NCI-H187 (cell line): ENCODE results near the gene LYPLA2.
A peak's percentile ranks its signal among the peaks of the same experiment; 100 is the strongest.

Experiments
- DNase-seq, 2 experiments: peaks; one replicate each; lab custom pipeline; 2025; lab: John Stamatoyannopoulos, UW

Gene LYPLA2

DNA sequence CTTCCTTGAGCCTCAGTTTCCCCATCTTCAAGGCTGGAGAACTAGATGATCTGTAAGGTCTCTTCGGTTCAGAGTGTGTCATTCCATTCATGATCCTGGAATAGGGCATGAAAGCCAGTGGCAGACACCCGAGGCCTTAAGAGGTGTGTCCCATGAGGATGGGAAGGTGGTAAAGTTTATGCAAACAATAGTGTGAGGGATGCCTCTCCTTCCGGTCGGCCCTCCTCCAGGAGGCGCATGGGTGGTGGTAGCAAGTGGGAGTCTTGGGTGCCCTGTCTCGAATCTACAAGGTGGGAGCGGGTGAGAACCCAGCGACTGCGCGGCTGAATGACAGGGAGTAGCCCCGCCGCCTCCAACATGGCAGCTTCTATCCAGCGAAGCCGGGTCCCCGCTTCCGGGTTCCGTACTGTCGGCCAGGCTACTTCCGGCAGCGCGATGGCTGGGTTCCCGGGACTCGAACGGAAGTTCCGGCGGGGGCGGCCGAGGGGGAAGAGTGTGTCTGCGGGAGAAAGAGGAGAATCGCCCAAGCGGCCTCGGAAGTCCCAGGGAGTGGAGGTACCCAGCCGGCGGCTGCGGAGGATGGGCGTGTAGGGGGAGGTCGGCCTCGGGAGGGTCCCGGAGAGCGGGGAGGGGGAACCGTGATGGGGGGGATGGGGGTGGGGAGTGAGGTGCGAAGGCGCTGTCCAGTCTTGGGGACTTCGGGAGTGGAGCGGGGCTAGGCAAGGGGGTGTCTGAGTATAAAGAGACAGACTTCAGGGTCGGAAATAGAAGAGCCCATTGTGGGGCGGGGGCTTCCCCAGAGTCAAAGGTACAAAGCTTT lies at the start of gene LYPLA2:
TSS of gene LYPLA2 (plus strand) at position 450 of the 820 bp plus-strand sequence. CDS start 1,538 bp downstream, outside the sequence.
- DNase-seq, result peak; percentile 62 to 83

- DNase-seq, result no peak
Measured at GRCh38 chr1:23741609-23742008, 49.3 kb upstream of the LYPLA2 start.

DNA sequence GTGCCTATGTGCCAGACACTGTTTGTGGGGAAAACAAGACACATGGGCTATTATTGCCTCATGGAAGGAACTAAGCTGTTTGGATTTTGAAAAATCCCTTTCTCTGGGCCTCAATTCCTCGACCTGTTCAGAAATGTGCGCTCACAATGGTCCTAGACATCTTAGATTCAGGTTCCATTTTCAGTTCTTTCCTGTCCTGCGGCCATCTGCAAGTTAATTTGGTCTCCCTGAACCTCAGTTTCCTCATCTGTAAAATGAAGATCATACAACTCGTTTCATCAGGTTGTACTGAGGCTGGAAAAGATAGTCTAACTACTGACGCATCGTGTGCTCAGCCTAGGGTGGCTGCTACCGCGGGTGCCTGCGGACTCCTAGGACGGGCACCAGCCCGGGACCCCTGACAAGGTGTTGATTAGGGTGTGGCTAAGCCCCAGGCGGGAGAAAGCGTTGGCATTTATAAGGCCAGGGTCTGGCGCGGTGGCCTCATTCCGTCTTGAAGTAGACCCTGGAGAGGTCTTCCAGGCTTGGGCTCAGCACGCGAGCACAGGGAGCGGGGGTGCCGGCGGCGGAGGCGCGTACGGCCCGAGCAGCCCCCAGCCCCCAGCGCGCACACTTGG lies 48.2 kb upstream of the LYPLA2 start:
- peak in 1 of 2 experiments; percentile 11 for DNase-seq

DNA sequence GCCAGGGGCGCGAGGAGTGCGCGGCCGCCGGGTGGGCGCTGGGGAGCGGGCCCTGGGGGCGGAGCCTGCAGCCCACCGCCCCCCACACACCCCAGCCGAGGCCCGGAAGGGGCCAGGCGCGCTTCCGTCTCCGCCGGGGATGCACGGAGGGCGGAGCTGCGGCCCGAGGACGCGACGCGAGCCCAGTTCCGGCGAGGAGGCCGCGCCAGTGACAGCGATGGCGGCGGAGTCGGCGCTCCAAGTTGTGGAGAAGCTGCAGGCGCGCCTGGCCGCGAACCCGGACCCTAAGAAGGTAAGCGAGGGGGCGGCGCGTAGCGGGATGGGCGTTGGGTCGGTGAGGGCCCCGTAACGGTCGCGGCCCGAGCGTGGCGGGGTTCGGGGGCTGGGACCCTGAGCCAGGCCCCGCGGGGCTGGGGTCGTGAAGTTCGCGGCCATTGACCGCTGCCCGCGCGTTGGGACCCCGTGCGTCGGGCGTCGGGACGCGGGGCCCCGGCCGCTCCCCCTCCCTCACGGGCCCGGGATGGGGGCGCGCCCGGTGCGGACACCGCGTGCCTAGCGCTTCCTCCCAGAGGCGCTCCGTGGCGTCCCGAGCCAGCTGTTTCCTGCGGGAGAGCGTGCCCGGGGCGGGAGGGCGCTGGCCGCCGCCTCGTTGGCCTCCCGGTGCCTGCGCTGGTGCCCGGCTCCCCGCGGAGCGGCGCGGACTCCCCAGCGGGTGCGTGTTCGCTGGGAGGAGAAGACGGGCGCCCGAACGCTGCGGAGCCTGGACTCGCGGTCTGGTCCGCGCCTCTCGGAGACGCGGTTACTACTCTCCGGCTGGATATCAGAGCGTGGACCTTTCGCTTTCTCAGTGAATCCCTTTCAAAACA lies 47.4 kb upstream of the LYPLA2 start, which contains the start of gene ELOA:
TSS of gene ELOA (plus strand) at position 185 of the 866 bp plus-strand sequence. CDS start at position 218, 33 bp downstream.
- peak in 1 of 2 experiments; percentile 62 for DNase-seq

- DNase-seq, result no peak
Measured at GRCh38 chr1:23745515-23745914, 45.4 kb upstream of the LYPLA2 start.

- no peak for DNase-seq
Measured at GRCh38 chr1:23748016-23748415, 42.9 kb upstream of the LYPLA2 start.

- DNase-seq, result no peak
Measured at GRCh38 chr1:23751050-23751814, 39.7 kb upstream of the LYPLA2 start.

- no peak for DNase-seq
Measured at GRCh38 chr1:23751815-23752200, 39.1 kb upstream of the LYPLA2 start.

DNA sequence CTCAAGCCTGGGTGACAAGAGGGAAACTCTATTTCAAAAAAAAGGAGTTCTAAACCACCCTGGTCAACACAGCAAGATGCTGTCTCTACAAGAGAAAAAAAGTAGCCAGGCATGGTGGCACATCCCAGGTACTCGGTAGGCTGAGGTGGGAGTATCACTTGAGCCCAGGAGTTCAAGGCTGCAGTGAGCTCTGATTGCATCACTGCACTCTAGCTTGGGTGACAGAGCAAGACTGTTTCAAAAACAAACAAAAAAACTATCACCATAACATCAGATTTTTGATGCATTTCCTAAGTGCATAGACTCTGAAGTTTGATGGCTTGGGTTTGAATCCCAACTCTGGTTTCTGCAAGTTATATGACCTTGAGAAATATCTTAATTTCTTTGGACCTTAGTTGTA lies 38.0 kb upstream of the LYPLA2 start:
- no peak for DNase-seq

GRCh38 chr1:23756676-23757075 lies 34.3 kb upstream of the LYPLA2 start:
- no peak for DNase-seq

DNA sequence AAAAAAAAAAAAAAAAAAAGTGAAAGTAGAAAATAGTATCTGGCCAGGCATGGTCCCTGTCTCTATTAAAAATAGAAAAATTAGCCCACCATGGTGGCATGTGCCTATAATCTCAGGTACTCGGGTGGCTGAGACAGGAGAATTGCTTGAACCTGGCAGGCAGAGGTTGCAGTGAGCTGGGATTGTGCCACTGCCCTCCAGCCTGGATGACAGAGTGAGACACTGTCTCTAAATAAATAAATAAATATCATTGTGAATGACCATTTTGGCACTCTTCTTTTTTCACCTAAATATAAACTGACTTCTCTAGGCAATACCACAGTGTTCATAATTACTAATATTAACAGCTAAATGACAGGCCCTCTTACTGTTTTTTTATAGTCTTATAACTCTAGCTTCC lies 33.1 kb upstream of the LYPLA2 start:
- no peak for DNase-seq

- no peak for DNase-seq
Measured at GRCh38 chr1:23759277-23759676, 31.7 kb upstream of the LYPLA2 start.

DNA sequence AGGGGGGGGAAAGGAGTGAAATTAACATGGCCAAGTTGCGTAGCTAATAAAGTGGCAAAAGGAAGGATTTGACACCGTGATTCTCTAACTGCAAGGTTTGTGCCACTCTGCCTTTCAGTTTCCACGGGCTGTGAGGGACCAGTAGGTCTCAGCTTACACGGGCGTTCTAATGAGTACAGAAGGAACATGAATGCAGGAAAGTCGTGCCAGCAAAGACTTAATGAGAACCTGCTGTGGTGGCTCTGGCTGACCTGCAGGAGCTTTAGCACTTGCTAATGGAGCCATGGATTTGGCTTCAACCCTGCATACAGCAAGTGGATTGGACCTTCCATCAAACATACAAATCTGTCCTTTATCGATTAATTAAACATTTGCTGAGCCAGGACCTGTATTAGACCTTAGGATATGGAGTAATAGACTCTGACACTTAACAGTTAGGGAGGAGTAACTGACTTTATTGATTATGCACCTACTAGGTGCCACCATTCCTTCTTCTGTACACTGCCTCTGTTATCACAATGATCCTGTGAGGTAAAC lies 27.8 kb upstream of the LYPLA2 start:
- no peak for DNase-seq

DNA sequence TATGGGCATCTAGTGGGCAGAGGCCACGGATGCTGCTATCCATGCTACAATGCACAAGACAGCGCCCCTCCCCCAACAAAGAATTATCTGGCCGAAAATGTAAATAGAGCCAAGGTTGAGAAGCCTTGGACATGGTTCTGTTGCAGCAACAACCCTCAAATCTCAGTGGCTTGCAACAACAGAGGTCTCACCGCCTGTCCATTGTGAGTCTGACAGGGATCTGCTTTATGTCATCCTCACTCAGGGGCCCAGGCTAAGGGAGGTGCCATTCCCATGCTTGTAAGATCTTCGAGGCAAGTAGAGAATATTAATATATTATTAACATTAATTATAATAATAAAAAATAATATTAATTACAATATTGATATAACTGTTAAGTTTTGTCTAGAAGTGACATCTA lies 22.2 kb upstream of the LYPLA2 start:
- no peak for DNase-seq

DNA sequence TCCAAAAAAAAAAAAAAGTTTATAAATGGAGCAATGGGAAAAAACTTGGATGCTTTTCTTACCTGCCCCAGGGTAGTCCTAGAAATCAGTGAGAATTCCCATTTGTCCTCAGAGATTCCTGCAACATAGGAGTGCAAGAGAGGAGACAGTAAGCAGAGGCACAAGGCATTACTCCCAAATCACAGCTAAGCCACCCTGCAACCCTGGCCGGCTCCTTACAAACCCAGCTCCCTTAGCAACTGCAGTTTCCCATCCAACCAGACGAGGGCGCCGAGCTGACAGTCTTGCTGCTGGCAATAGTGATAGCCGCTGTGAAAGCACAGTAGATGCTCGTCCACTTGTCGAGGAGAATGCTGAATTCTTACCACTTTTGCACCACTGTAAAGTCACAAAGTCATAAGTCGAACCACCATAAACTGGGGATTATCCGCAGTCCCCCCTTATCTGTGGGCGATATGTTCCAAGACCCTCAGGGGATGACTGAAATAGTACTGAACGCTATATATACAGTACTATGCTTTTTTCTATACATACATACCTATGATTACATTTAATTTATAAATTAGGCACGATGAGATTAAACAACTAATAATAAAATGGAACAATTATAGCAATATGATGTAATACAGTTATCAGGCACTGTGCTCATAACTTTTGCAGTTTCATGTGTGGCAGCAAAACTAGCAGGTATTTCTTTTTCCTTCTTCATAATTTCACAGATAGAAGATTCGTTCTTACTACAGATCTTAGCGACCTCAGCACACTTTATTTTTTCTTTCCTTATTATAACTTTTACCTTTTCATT lies 18.7 kb upstream of the LYPLA2 start:
- peak; percentile 52 to 59 for DNase-seq

DNA sequence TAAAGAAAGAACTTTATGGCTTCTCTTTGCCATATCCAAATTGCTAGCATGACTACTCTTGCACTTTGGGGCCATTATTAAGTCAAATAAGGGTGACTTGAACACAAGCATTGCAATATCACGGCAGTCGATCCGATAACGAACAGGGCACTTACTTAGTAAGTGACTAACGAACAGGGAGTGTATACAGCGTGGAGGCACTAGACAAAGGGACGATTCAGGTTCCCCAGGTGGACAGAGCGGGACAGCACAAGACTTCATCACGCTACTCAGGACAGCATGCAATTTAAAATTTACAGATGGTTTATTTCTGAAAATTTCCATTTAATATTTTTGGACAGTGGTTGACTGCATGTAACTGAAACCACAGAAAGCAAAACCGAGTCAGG lies 18.1 kb upstream of the LYPLA2 start:
- DNase-seq, result no peak

GRCh38 chr1:23774174-23774880 lies 16.6 kb upstream of the LYPLA2 start:
- DNase-seq, result no peak

GRCh38 chr1:23776217-23776616 lies 14.7 kb upstream of the LYPLA2 start:
- DNase-seq, result no peak

DNA sequence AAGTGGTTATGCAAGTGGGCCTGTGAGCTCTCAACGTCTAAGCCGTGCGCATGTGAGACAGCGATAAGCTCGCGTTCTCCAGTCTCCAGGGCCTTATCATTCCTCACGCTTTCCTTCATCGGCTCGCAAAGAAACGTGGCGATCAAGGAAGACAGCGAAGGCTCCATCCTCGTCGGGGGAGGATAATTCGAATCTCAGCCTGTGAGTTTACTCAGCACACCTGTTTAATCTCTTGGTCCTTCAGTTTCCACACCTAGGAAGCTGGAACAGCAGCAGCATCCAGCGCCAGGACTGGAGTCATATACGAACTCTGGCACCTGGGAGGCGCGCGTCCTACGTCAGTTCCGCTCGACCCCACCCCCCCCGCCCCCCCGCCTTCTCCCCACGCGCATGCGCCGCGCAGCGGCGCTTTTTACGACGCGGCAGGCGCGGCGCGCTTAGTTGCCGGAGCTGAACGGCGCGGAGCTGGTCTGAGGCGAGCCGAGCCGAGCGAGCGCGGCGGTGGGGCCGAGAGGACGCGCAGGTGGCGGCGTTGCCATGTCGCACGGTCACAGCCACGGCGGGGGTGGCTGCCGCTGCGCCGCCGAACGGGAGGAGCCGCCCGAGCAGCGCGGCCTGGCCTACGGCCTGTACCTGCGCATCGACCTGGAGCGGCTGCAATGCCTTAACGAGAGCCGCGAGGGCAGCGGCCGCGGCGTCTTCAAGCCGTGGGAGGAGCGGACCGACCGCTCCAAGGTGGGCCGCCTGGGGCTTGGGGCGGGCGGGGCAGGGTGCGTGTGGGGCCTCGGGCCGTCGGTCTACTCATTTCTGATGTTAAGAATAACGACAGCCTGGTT lies 12.7 kb upstream of the LYPLA2 start, which contains the start of gene PITHD1:
TSS of gene PITHD1 (plus strand) at position 440 of the 836 bp plus-strand sequence. CDS start at position 538, 98 bp downstream.
- peak; percentile 61 to 76 for DNase-seq
